H9 (cell line): ENCODE data around the gene NUPR1. TPM values are rescaled to one million over a fixed set of nuclear protein-coding genes. Genes with fewer than 3 reads are reported as not detected.
A peak's percentile ranks its signal among the peaks of the same experiment; 100 is the strongest.

Experiments used
- DNase-seq: peaks from one replicate; pipeline ENCODE4 v3.0.0-alpha.2; 2017
- H2AFZ ChIP-seq: one replicate; pipeline ENCODE4 v1.6.1; 2013; ENCODE audit warnings: mild to moderate bottlenecking, low read length, control low read depth, moderate library complexity
- H2AK5ac ChIP-seq: 2 replicates; pipeline ENCODE4 v1.6.1; 2013; ENCODE audit warnings: low read length, control low read depth, mixed read lengths; ENCODE audit not compliant: insufficient read length
- H2BK120ac ChIP-seq: one replicate; pipeline ENCODE4 v1.6.1; 2013; ENCODE audit warnings: low read depth, mild to moderate bottlenecking, low read length, control low read depth, inconsistent platforms; ENCODE audit not compliant: poor library complexity, severe bottlenecking
- H2BK12ac ChIP-seq: 2 replicates; pipeline ENCODE4 v1.6.1; 2013; ENCODE audit warnings: low read length, control low read depth, mixed read lengths, low read depth; ENCODE audit not compliant: insufficient read length
- H2BK15ac ChIP-seq: 2 replicates; pipeline ENCODE4 v1.6.1; 2013; ENCODE audit warnings: low read depth, low read length, control low read depth
- H2BK20ac ChIP-seq: one replicate; pipeline ENCODE4 v1.6.1; 2013; ENCODE audit warnings: low read depth, mild to moderate bottlenecking, low read length, control low read depth, inconsistent platforms; ENCODE audit not compliant: poor library complexity, severe bottlenecking
- H2BK5ac ChIP-seq: 2 replicates; pipeline ENCODE4 v1.6.1; 2013; ENCODE audit warnings: low read length, control low read depth, mixed read lengths; ENCODE audit not compliant: insufficient read length
- H3K14ac ChIP-seq: 2 replicates; pipeline ENCODE4 v1.6.1; 2013; ENCODE audit warnings: low read length, control low read depth; ENCODE audit not compliant: insufficient read depth
- H3K18ac ChIP-seq: 2 replicates; pipeline ENCODE4 v1.6.1; 2013; ENCODE audit warnings: low read depth, mild to moderate bottlenecking, mixed read lengths, low read length, control low read depth; ENCODE audit not compliant: insufficient read length
- H3K23ac ChIP-seq: 2 replicates; pipeline ENCODE4 v1.6.1; 2013; ENCODE audit warnings: low read length, control low read depth, mixed read lengths, low read depth; ENCODE audit not compliant: insufficient read length
- H3K23me2 ChIP-seq: 2 replicates; pipeline ENCODE4 v1.6.1; 2013; ENCODE audit warnings: low read depth, mild to moderate bottlenecking, mixed read lengths, low read length, control low read depth; ENCODE audit not compliant: insufficient read length, poor library complexity, severe bottlenecking
- H3K27ac ChIP-seq: 2 replicates; pipeline ENCODE4 v1.5.1; 2013; ENCODE audit warnings: low read length, control low read depth, mixed read lengths, low read depth; ENCODE audit not compliant: insufficient read length
- H3K27me3 ChIP-seq: 2 replicates; pipeline ENCODE4 v1.6.1; 2013; ENCODE audit warnings: low read length, control low read depth, inconsistent platforms; ENCODE audit not compliant: insufficient read depth
- H3K4ac ChIP-seq: 2 replicates; pipeline ENCODE4 v1.6.1; 2013; ENCODE audit warnings: low read depth, mild to moderate bottlenecking, control low read depth, inconsistent platforms, low read length, moderate library complexity
- H3K4me1 ChIP-seq: 2 replicates; pipeline ENCODE4 v1.6.1; 2013; ENCODE audit warnings: low read length, control low read depth, inconsistent platforms; ENCODE audit not compliant: insufficient read depth
- H3K4me2 ChIP-seq: 2 replicates; pipeline ENCODE4 v1.6.1; 2013; ENCODE audit warnings: low read length, control low read depth, mixed read lengths; ENCODE audit not compliant: insufficient read length, insufficient read depth
- H3K56ac ChIP-seq: 2 replicates; pipeline ENCODE4 v1.6.1; 2013; ENCODE audit warnings: low read depth, mild to moderate bottlenecking, mixed read lengths, low read length, control low read depth; ENCODE audit not compliant: insufficient read length
- H3K79me1 ChIP-seq: 2 replicates; pipeline ENCODE4 v1.6.1; 2013; ENCODE audit warnings: low read depth, mild to moderate bottlenecking, moderate library complexity, low read length, control low read depth, inconsistent platforms; ENCODE audit not compliant: insufficient read depth, poor library complexity, severe bottlenecking
- H3K79me2 ChIP-seq: 2 replicates; pipeline ENCODE4 v1.6.1; 2013; ENCODE audit warnings: low read length, control low read depth, inconsistent platforms; ENCODE audit not compliant: insufficient read depth
- H3K9ac ChIP-seq: 2 replicates; pipeline ENCODE4 v1.6.1; 2013; ENCODE audit warnings: low read length, control low read depth, mixed read lengths; ENCODE audit not compliant: insufficient read length; ENCODE audit errors: extremely low read depth
- H3K9me3 ChIP-seq: one replicate; pipeline ENCODE4 v1.6.1; 2013; ENCODE audit warnings: low read depth, low read length, inconsistent platforms; ENCODE audit not compliant: control insufficient read depth
- H3T11ph ChIP-seq: one replicate; pipeline ENCODE4 v1.6.1; 2013; ENCODE audit warnings: mild to moderate bottlenecking, low read length, control low read depth, inconsistent platforms
- H4K20me1 ChIP-seq: one replicate; pipeline ENCODE4 v1.6.1; 2013; ENCODE audit not compliant: control insufficient read depth, insufficient read length, insufficient read depth
- H4K5ac ChIP-seq: 2 replicates; pipeline ENCODE4 v1.6.1; 2013; ENCODE audit warnings: low read depth, mild to moderate bottlenecking, mixed read lengths, low read length, control low read depth; ENCODE audit not compliant: insufficient read length
- H4K8ac ChIP-seq: replicated peaks from 2 replicates; pipeline ENCODE4 v1.6.1; 2013; ENCODE audit warnings: low read length, control low read depth, mixed read lengths, low read depth; ENCODE audit not compliant: insufficient read length
- H4K91ac ChIP-seq: 2 replicates; pipeline ENCODE4 v1.6.1; 2013; ENCODE audit warnings: low read depth, mild to moderate bottlenecking, moderate library complexity, mixed read lengths, low read length, control low read depth; ENCODE audit not compliant: insufficient read length
- H3K27ac Mint-ChIP-seq, 3 experiments: 2 replicates in 2 of 3; 3 replicates in 1 of 3; pipeline ENCODE4 v1.8.0; 2020 to 2021; ENCODE audit warnings: mixed read lengths in 3 of 3, mild to moderate bottlenecking in 1 of 3, moderate library complexity in 1 of 3
- H3K27me3 Mint-ChIP-seq: 2 replicates; pipeline ENCODE4 v1.8.0; 2021; ENCODE audit warnings: low read depth, mild to moderate bottlenecking, moderate library complexity, mixed read lengths
- H3K36me3 Mint-ChIP-seq, 3 experiments: 2 replicates in 2 of 3; 3 replicates in 1 of 3; pipeline ENCODE4 v1.8.0; 2020 to 2021; ENCODE audit warnings: low read depth in 3 of 3, mixed read lengths in 3 of 3; ENCODE audit not compliant: insufficient read depth in 1 of 3
- H3K4me1 Mint-ChIP-seq, 2 experiments: 2 replicates each; pipeline ENCODE4 v1.8.0; 2020; ENCODE audit warnings: mixed read lengths in 2 of 2
- H3K4me3 Mint-ChIP-seq, 2 experiments: 2 replicates in 1 of 2; 3 replicates in 1 of 2; pipeline ENCODE4 v1.8.0; 2020 to 2021; ENCODE audit warnings: mild to moderate bottlenecking in 2 of 2, mixed read lengths in 2 of 2, moderate library complexity in 1 of 2
- H3K9me3 Mint-ChIP-seq, 2 experiments: 2 replicates in 1 of 2; 3 replicates in 1 of 2; pipeline ENCODE4 v1.8.0; 2020; ENCODE audit warnings: mild to moderate bottlenecking in 2 of 2, mixed read lengths in 2 of 2, moderate library complexity in 1 of 2
- CTCF ChIP-seq: fragments of 200-600 bp; sonication (generic); conservative IDR thresholded peaks from 3 replicates; pipeline ENCODE4 v1.8.0; 2021; ENCODE audit warnings: antibody characterized with exemption, mild to moderate bottlenecking
- WGBS: extraction: QIAGEN DNeasy Blood & Tissue Kit; methylation state at CpG from one replicate; pipeline ENCODE4 v1.1.7; 2013; ENCODE audit warnings: missing lambda C conversion rate, low lambda C conversion rate, mixed read lengths; ENCODE audit not compliant: insufficient read length; ENCODE audit errors: extremely low coverage; 5-methylcytosine and 5-hydroxymethylcytosine counted together
- total RNA-seq: library from RNA; stranded (reverse); gene quantifications from 2 replicates; pipeline ENCODE4 v1.2.1, GENCODE V29; 2021

The NUPR1 gene
- total RNA-seq, 1 experiment from 2014 or later = 0.35 TPM

- Mint-ChIP-seq H3K27me3 (peaks cover 17% of the 10 kb centered on the region), H3K4me3 (peak within 1 kb of the TSS; percentile 96 to 97), H3K27ac (peak within 1 kb of the TSS; percentile 99 to 100 (median 100))
Measured at GRCh38 chr16:28491970-28492474, 46.8 kb downstream of the NUPR1 start, which contains the start of gene CLN3. CLN3 (minus strand) TSS chr16:28492074; CDS start chr16:28491759, 315 bp downstream.

More at GRCh38 chr16:28491970-28492474, 46.8 kb downstream of the NUPR1 start, which contains the start of gene CLN3:
- H3K36me3 Mint-ChIP-seq = peaks cover 5 to 15% (median 14%) of the 10 kb centered on the region in 3 experiments; a peak in 6 of 7 replicates
- no peak within 1 kb of the TSS for H3K23ac ChIP-seq
- H3K27me3 ChIP-seq = no peaks in the 10 kb centered on the region
- no peak within 1 kb of the TSS for H2BK120ac ChIP-seq
- peak within 1 kb of the TSS; percentile 98 for H4K5ac ChIP-seq
- H2BK20ac ChIP-seq = no peak within 1 kb of the TSS
- H3K79me2 ChIP-seq = no peaks in the 10 kb centered on the region
- no peaks in the 10 kb centered on the region for H3K9me3 ChIP-seq
- no peak within 1 kb of the TSS for H3K4ac ChIP-seq
- peak within 1 kb of the TSS; percentile 97 for H2BK5ac ChIP-seq
- no peak within 1 kb of the TSS for H4K91ac ChIP-seq
- DNase-seq = peak; percentile 95
- peaks cover 3% of the 10 kb centered on the region for H4K20me1 ChIP-seq
- H4K8ac ChIP-seq = no peak within 1 kb of the TSS
- H3K79me1 ChIP-seq = no peaks in the 10 kb centered on the region
- no CpG with 5 or more reads among the region's 21 CpGs for WGBS
- peak within 1 kb of the TSS; percentile 58 for H3K27ac ChIP-seq
- peak within 1 kb of the TSS; percentile 99 for H3K14ac ChIP-seq
- H3K9ac ChIP-seq = peak within 1 kb of the TSS; percentile 93
- peak within 1 kb of the TSS; percentile 98 for H3K18ac ChIP-seq
- no peak within 1 kb of the TSS for H2AK5ac ChIP-seq
- H2BK15ac ChIP-seq = no peak within 1 kb of the TSS; the same call in 1 of the 2 replicates
- H3K9me3 Mint-ChIP-seq = no peaks in the 10 kb centered on the region
- no peak for TF ChIP-seq CTCF
- H3T11ph ChIP-seq = peak within 1 kb of the TSS; percentile 83
- peaks cover 4 to 5% of the 10 kb centered on the region in 2 experiments; a peak in 1 of 4 replicates for H3K4me1 Mint-ChIP-seq
- peak within 1 kb of the TSS; percentile 63 for H3K4me2 ChIP-seq
- H2BK12ac ChIP-seq = peak within 1 kb of the TSS; percentile 69
- H3K23me2 ChIP-seq = peaks cover 9% of the 10 kb centered on the region
- no peaks in the 10 kb centered on the region for H3K4me1 ChIP-seq
- peak within 1 kb of the TSS; percentile 82 for H3K56ac ChIP-seq
- H2AFZ ChIP-seq = peak within 1 kb of the TSS; percentile 86
